Activated T-helper 2 cell treated with anti-CD3 and anti-CD28 coated beads, Interferon-gamma antibody, Interleukin-2, Interleukin-4, amounts not matched to agents 10 μg/mL and 5 μg/mL and 100 μg/mL, durations not matched to agents 14 hours and 24 hours and 36 hours (primary cell): ENCODE measurements around the gene GLYAT. TPM values are rescaled to one million over a fixed set of nuclear protein-coding genes. Genes with fewer than 3 reads are reported as not detected.

Experiments
- total RNA-seq: library from RNA; stranded (reverse); gene quantifications from 2 replicates; pipeline ENCODE4 v1.2.3, GENCODE V29; 2022

GLYAT gene
- total RNA-seq, 1 donor from 2014 or later, result not detected

Other genes with a start within 250 kb of the GLYAT start
- gene OR5B21, start 223.8 kb downstream of the GLYAT start, total RNA-seq, result 0.46 and 0.48 TPM in 2 replicates
- gene LPXN, start 156.1 kb downstream of the GLYAT start, total RNA-seq, result 115 and 129 TPM in 2 replicates
- gene ZFP91, start 152.9 kb downstream of the GLYAT start, total RNA-seq, result 57.7 and 59.3 TPM in 2 replicates
- 3.4 and 4.0 TPM in 2 replicates for gene CNTF, start 109.3 kb downstream of the GLYAT start, total RNA-seq
- not detected in 2 replicates for gene GLYATL2, start 112.8 kb upstream of the GLYAT start, total RNA-seq
- gene GLYATL1, start 207.5 kb upstream of the GLYAT start, total RNA-seq, result not detected in 2 replicates